Prostate gland (tissue), 2 donors: Measurements from ENCODE around the gene C4orf50.

Source experiments
- POLR2AphosphoS5 ChIP-seq: sonication (generic); formaldehyde crosslinking; IDR thresholded peaks from one replicate; pipeline ENCODE4 v1.6.1; 2017; ENCODE audit warnings: antibody characterized with exemption
- TF ChIP-seq, protein P1 (sequence below), 4 experiments: fragments of 200-600 bp in 2 of 4; fragments of 450-650 bp in 2 of 4; sonication (generic) in 2 of 4; IDR thresholded peaks; 1 replicate in 3 of 4; 2 replicates in 1 of 4; pipeline ENCODE4 v1.5.1; 2016 to 2019; ENCODE audit warnings: antibody characterized with exemption in 4 of 4, mild to moderate bottlenecking in 2 of 4, moderate library complexity in 2 of 4

DNA sequence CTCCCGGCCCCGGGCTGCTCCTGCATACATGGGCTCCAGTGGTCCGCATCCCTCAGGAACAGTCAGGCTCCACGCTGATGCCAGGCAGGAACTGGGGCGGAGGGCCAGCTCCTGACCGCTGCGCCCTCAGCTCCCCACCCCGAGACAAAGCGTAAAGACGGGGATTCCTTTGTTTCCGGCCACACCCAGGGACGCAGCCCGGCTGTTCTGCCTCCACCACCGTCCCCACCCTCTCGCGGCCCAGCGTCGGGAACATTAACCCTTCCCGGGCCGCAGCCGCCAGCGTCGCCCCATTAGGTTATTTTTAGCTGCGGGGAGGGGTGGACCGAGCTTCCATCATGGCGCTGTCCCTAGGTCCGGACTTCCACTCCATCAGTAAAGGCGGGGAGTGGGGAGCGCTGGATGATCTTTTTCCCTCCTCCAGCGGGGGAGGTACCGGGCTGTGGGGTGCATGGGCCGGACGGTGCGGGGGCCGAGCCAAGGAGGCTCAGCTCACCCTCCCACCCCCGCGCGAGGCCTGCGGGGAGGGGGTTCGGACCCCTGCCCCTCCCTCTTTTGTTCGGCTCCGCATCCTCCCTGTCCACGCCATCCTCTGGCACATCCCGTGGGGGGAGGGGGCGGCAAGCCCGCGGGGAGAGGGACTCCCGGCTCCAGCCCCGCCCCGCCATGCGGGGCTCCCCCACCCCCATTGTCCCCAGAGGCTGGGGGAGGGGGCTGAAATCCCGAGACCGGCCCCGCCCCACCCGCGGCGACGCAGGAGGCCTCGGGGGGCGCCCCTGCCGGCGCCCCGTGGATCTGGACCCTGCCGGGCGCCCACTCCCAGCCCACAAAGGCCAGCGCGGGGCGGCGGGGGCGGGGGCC lies 130.6 kb downstream of the C4orf50 start:
- TF ChIP-seq, protein P1, sequence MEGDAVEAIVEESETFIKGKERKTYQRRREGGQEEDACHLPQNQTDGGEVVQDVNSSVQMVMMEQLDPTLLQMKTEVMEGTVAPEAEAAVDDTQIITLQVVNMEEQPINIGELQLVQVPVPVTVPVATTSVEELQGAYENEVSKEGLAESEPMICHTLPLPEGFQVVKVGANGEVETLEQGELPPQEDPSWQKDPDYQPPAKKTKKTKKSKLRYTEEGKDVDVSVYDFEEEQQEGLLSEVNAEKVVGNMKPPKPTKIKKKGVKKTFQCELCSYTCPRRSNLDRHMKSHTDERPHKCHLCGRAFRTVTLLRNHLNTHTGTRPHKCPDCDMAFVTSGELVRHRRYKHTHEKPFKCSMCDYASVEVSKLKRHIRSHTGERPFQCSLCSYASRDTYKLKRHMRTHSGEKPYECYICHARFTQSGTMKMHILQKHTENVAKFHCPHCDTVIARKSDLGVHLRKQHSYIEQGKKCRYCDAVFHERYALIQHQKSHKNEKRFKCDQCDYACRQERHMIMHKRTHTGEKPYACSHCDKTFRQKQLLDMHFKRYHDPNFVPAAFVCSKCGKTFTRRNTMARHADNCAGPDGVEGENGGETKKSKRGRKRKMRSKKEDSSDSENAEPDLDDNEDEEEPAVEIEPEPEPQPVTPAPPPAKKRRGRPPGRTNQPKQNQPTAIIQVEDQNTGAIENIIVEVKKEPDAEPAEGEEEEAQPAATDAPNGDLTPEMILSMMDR (IDR thresholded peaks at IDR 0.05): no peak
- TF ChIP-seq POLR2AphosphoS5: no peak
